GM06990 (cell line): ENCODE results near the gene TRAF3IP1.
"Not testable (repeated sequence)": the region's sequence is repeated elsewhere in the genome, so short reads cannot be mapped to it uniquely, and the experiment has no call there.

ENCODE experiments used
- DNase-seq: peaks from one replicate; pipeline ENCODE4 v3.0.0-alpha.2; 2011; ENCODE audit not compliant: insufficient read length; ENCODE audit errors: extremely low read depth
- H3K27me3 ChIP-seq: replicated peaks from 2 replicates; pipeline ENCODE4 v1.6.0; 2011; ENCODE audit warnings: low read length; ENCODE audit not compliant: control insufficient read depth, insufficient read depth
- H3K36me3 ChIP-seq: 2 replicates; pipeline ENCODE4 v1.5.1; 2011; ENCODE audit warnings: low read length; ENCODE audit not compliant: control insufficient read depth, insufficient read depth
- H3K4me3 ChIP-seq: replicated peaks from 2 replicates; pipeline ENCODE4 v1.5.1; 2011; ENCODE audit warnings: low read depth, mild to moderate bottlenecking, control low read depth, low read length
- CTCF ChIP-seq: IDR thresholded peaks from 2 replicates; pipeline ENCODE4 v1.5.1; 2011; ENCODE audit warnings: low read length, control low read depth, mild to moderate bottlenecking, inconsistent platforms; ENCODE audit not compliant: insufficient read depth, poor library complexity, severe bottlenecking

TRAF3IP1 gene

GRCh38 chr2:238320246-238320647 is at the start of gene TRAF3IP1:
Gene TRAF3IP1, plus strand, starts transcription at chr2:238320518. Its CDS starts 145 bp downstream, at chr2:238320663.
- Histone ChIP-seq H3K36me3 (no peaks in the 10 kb centered on the region), H3K27me3 (no peaks in the 10 kb centered on the region), H3K4me3 (peak within 1 kb of the TSS; percentile 69)
- TF ChIP-seq CTCF: no peak
- peak; percentile 87 for DNase-seq

GRCh38 chr2:238270606-238271005 is 49.7 kb upstream of the TRAF3IP1 start:
- Histone ChIP-seq H3K27me3 (no peaks in the 10 kb centered on the region), H3K4me3 (no peak overlapping the region), H3K36me3 (peaks cover 34% of the 10 kb centered on the region)
- no peak for DNase-seq
- TF ChIP-seq CTCF: no peak

GRCh38 chr2:238271061-238271554 is 49.2 kb upstream of the TRAF3IP1 start:
- TF ChIP-seq CTCF: no peak
- DNase-seq: no peak
- Histone ChIP-seq H3K4me3 (no peak overlapping the region), H3K27me3 (no peaks in the 10 kb centered on the region), H3K36me3 (peaks cover 36% of the 10 kb centered on the region)

- not testable (repeated sequence) for H3K4me3 ChIP-seq, H3K27me3 ChIP-seq, DNase-seq
- peaks cover 41% of the 10 kb centered on the region for H3K36me3 ChIP-seq
These were observed 48.6 kb upstream of the TRAF3IP1 start for GRCh38 chr2:238271686-238272085.

- no peak for TF ChIP-seq CTCF
- DNase-seq: no peak
- peaks cover 41% of the 10 kb centered on the region for H3K36me3 ChIP-seq
- no peak overlapping the region for H3K4me3 ChIP-seq
- no peaks in the 10 kb centered on the region for H3K27me3 ChIP-seq
These were observed 48.2 kb upstream of the TRAF3IP1 start for GRCh38 chr2:238272156-238272555.

- peaks cover 37% of the 10 kb centered on the region for H3K36me3 ChIP-seq
- DNase-seq, H3K27me3 ChIP-seq, H3K4me3 ChIP-seq: not testable (repeated sequence)
These were observed 46.9 kb upstream of the TRAF3IP1 start for GRCh38 chr2:238273433-238273832.

GRCh38 chr2:238274152-238274865 is 46.0 kb upstream of the TRAF3IP1 start:
- H3K27me3 ChIP-seq: no peaks in the 10 kb centered on the region
- no peak for TF ChIP-seq CTCF
- H3K36me3 ChIP-seq: peaks cover 37% of the 10 kb centered on the region
- no peak overlapping the region for H3K4me3 ChIP-seq
- no peak for DNase-seq
